HG03521 (cell line): ENCODE data around the gene CHRNE.
"Not testable (repeated sequence)": the region's sequence is repeated elsewhere in the genome, so short reads cannot be mapped to it uniquely, and the experiment has no call there.

Source experiments
- ATAC-seq: cut with Tn5 transposase; IDR thresholded peaks from one replicate; pipeline ENCODE4 v1.9.1; 2021; ENCODE audit warnings: mild to moderate bottlenecking, moderate library complexity; ENCODE audit not compliant: unreplicated experiment

CHRNE gene

GRCh38 chr17:4939796-4940554 lies 37.1 kb upstream of the CHRNE start, which contains the start of the genes RNF167 and SLC25A11:
Gene RNF167 (plus strand): TSS chr17:4940268. CDS start chr17:4940910, 642 bp downstream.
Gene SLC25A11 (minus strand): TSS chr17:4940046. CDS start chr17:4939910, 136 bp downstream.
- ATAC-seq = peak; percentile 80

- no peak for ATAC-seq
Measured at GRCh38 chr17:4939546-4939795, 36.6 kb upstream of the CHRNE start.

GRCh38 chr17:4938688-4939545 lies 36.0 kb upstream of the CHRNE start:
- ATAC-seq = no peak

- no peak for ATAC-seq
Measured at GRCh38 chr17:4938069-4938491, 35.2 kb upstream of the CHRNE start.

GRCh38 chr17:4937553-4937952 lies 34.7 kb upstream of the CHRNE start:
- no peak for ATAC-seq

- no peak for ATAC-seq
Measured at GRCh38 chr17:4936436-4936835, 33.5 kb upstream of the CHRNE start.

GRCh38 chr17:4935650-4936049 lies 32.8 kb upstream of the CHRNE start:
- no peak for ATAC-seq

GRCh38 chr17:4934173-4934979 lies 31.5 kb upstream of the CHRNE start:
- no peak for ATAC-seq

GRCh38 chr17:4933646-4934045 lies 30.7 kb upstream of the CHRNE start:
- no peak for ATAC-seq

- no peak for ATAC-seq
Measured at GRCh38 chr17:4932756-4933155, 29.9 kb upstream of the CHRNE start.

- no peak for ATAC-seq
Measured at GRCh38 chr17:4931963-4932362, 29.1 kb upstream of the CHRNE start, which contains the start of gene GP1BA. Gene GP1BA (plus strand): TSS chr17:4932277. CDS start chr17:4932605, 328 bp downstream.

GRCh38 chr17:4928881-4929280 lies 26.0 kb upstream of the CHRNE start:
- ATAC-seq = no peak

GRCh38 chr17:4926577-4927335 lies 23.9 kb upstream of the CHRNE start:
- not testable (repeated sequence) for ATAC-seq

- ATAC-seq = no peak
Measured at GRCh38 chr17:4921320-4921719, 18.4 kb upstream of the CHRNE start.

- ATAC-seq = no peak
Measured at GRCh38 chr17:4920351-4921048, 17.6 kb upstream of the CHRNE start.

- ATAC-seq = no peak
Measured at GRCh38 chr17:4919511-4920047, 16.7 kb upstream of the CHRNE start.

- not testable (repeated sequence) for ATAC-seq
Measured at GRCh38 chr17:4914551-4914950, 11.7 kb upstream of the CHRNE start.

- ATAC-seq = no peak
Measured at GRCh38 chr17:4913994-4914393, 11.1 kb upstream of the CHRNE start.

- peak; percentile 72 for ATAC-seq
Measured at GRCh38 chr17:4908711-4909496, 6.0 kb upstream of the CHRNE start.
